Right cardiac atrium (tissue), 5 donors: ENCODE results near the gene ZNF701. TPM values are rescaled to one million over a fixed set of nuclear protein-coding genes. Genes with fewer than 3 reads are reported as not detected.
"Not testable (repeated sequence)": the region's sequence is repeated elsewhere in the genome, so short reads cannot be mapped to it uniquely, and the experiment has no call there.

Source experiments
- ATAC-seq, 2 donors: fragments of 200-7000 bp; cut with Tn5 transposase; one replicate each; pipeline versions ENCODE4 v1.8.0 to v1.9.1; 2020; ENCODE audit warnings: moderate library complexity in 2 of 2, mild to moderate bottlenecking in 1 of 2
- DNase-seq, 3 donors: peaks; one replicate each; pipeline ENCODE4 v3.0.0-alpha.2; 2020
- H3K27ac ChIP-seq: one replicate; pipeline ENCODE4 v1.5.1; 2013; ENCODE audit warnings: mild to moderate bottlenecking, low read length, control low read depth, moderate library complexity
- H3K27me3 ChIP-seq: one replicate; pipeline ENCODE4 v1.6.1; 2013; ENCODE audit not compliant: control insufficient read depth, insufficient read depth
- H3K4me1 ChIP-seq: one replicate; pipeline ENCODE4 v1.6.1; 2013; ENCODE audit warnings: low read length; ENCODE audit not compliant: control insufficient read depth, insufficient read depth
- H3K4me3 ChIP-seq: one replicate; pipeline ENCODE4 v1.5.1; 2013; ENCODE audit warnings: low read length, control low read depth
- H3K9me3 ChIP-seq: one replicate; pipeline ENCODE4 v1.6.1; 2013; ENCODE audit warnings: low read length; ENCODE audit not compliant: control insufficient read depth
- WGBS: extraction: QIAGEN DNeasy Blood & Tissue Kit; methylation state at CpG from one replicate; pipeline ENCODE4 v1.1.7; 2013; 5-methylcytosine and 5-hydroxymethylcytosine counted together
- intact Hi-C, 4 donors: fragments of 100-400 bp; cut with DNase I; formaldehyde crosslinking; loops; one replicate each; pipeline versions ENCODE4 v1.11.0 to v1.14.0; 2022 to 2023
- polyA plus RNA-seq: library from polyadenylated mRNA; stranded (reverse); fragments of 200-250 nt; gene quantifications from one replicate; pipeline ENCODE4 v1.2.3, GENCODE V29; 2013
- total RNA-seq, 4 donors: library from RNA; stranded (reverse); fragmentation: NEBNext Ultra II Directional; extraction: Animal tissue kit (Norgen Biotek cat#: 25700); gene quantifications; one replicate each; pipeline ENCODE4 v1.2.1, GENCODE V29; 2021
- donor health status: healthy with polysubstance abuse.
- donor health status: DM: no; HTN: yes; CAD: no.
- donor health status: DM: no; HTN: no; CAD: no.
- donor health status: DM: no; HTN: yes; CAD: no; lungs with severe emphysema.
- donor health status: DM: yes; HTN: yes; CAD: no.

Gene ZNF701
- total and polyA plus RNA-seq, 5 donors, result 11.5 to 19.7 (median 18.8) TPM

- H3K4me1 ChIP-seq, H3K27me3 ChIP-seq, H3K27ac ChIP-seq, DNase-seq, intact Hi-C loops, H3K9me3 ChIP-seq: not testable (repeated sequence)
- peak; percentile 8 to 38 for ATAC-seq
- WGBS, result 53% methylated on average over 3 of the region's 3 CpGs
- H3K4me3 ChIP-seq, result peak overlapping the region; percentile 50
Measured at GRCh38 chr19:52601974-52602366, 31.9 kb downstream of the ZNF701 start.

- Histone ChIP-seq H3K9me3 (no peaks in the 10 kb centered on the region), H3K4me1 (no peaks in the 10 kb centered on the region), H3K27me3 (no peaks in the 10 kb centered on the region), H3K27ac (no peak overlapping the region), H3K4me3 (no peak overlapping the region)
- 75% methylated on average over 2 of the region's 2 CpGs for WGBS
- intact Hi-C loops, result no loop called here
- ATAC-seq, result no peak
- no peak for DNase-seq
Measured at GRCh38 chr19:52602941-52603340, 32.9 kb downstream of the ZNF701 start.

GRCh38 chr19:52603558-52604207 is 33.6 kb downstream of the ZNF701 start:
- no peak overlapping the region for H3K27ac ChIP-seq
- WGBS, result 86% methylated on average over 14 of the region's 14 CpGs
- H3K4me1 ChIP-seq, result no peaks in the 10 kb centered on the region
- no peak for DNase-seq
- no peaks in the 10 kb centered on the region for H3K27me3 ChIP-seq
- no peak for ATAC-seq
- no peaks in the 10 kb centered on the region for H3K9me3 ChIP-seq
- intact Hi-C loops, result no loop called here
- H3K4me3 ChIP-seq, result no peak overlapping the region

GRCh38 chr19:52613299-52613906 is 43.3 kb downstream of the ZNF701 start:
- Histone ChIP-seq H3K27ac (no peak overlapping the region), H3K4me3 (no peak overlapping the region), H3K4me1 (no peaks in the 10 kb centered on the region), H3K27me3 (no peaks in the 10 kb centered on the region), H3K9me3 (no peaks in the 10 kb centered on the region)
- intact Hi-C loops, result no loop called here
- no peak for ATAC-seq
- DNase-seq, result no peak
- WGBS, result 97% methylated on average over 5 of the region's 5 CpGs

GRCh38 chr19:52621376-52621775 is 51.3 kb downstream of the ZNF701 start:
- H3K27ac ChIP-seq, result no peak overlapping the region
- ATAC-seq (no peak), DNase-seq (no peak)
- no peak overlapping the region for H3K4me3 ChIP-seq
- WGBS, result 91% methylated on average over 3 of the region's 3 CpGs
- no peaks in the 10 kb centered on the region for H3K4me1 ChIP-seq
- H3K27me3 ChIP-seq, result no peaks in the 10 kb centered on the region
- intact Hi-C loops, result no loop called here
- no peaks in the 10 kb centered on the region for H3K9me3 ChIP-seq

- H3K27me3 ChIP-seq, result no peaks in the 10 kb centered on the region
- ATAC-seq (no peak), DNase-seq (no peak)
- WGBS, result 72% methylated on average over 2 of the region's 2 CpGs
- H3K4me3 ChIP-seq, result no peak overlapping the region
- H3K27ac ChIP-seq, result no peak overlapping the region
- H3K4me1 ChIP-seq, result no peaks in the 10 kb centered on the region
- H3K9me3 ChIP-seq, result no peaks in the 10 kb centered on the region
- intact Hi-C loops, result no loop called here
Measured at GRCh38 chr19:52622261-52622660, 52.2 kb downstream of the ZNF701 start.

GRCh38 chr19:52626915-52627314 is 56.8 kb downstream of the ZNF701 start:
- Histone ChIP-seq H3K27me3 (no peaks in the 10 kb centered on the region), H3K27ac (no peak overlapping the region), H3K4me1 (no peaks in the 10 kb centered on the region), H3K9me3 (no peaks in the 10 kb centered on the region), H3K4me3 (no peak overlapping the region)
- ATAC-seq (no peak), DNase-seq (no peak)
- WGBS, result 92% methylated on average over 5 of the region's 5 CpGs
- intact Hi-C loops, result no loop called here

- intact Hi-C loops, H3K27me3 ChIP-seq, H3K4me3 ChIP-seq, H3K9me3 ChIP-seq, H3K27ac ChIP-seq, DNase-seq, ATAC-seq, H3K4me1 ChIP-seq: not testable (repeated sequence)
- 97% methylated on average over 3 of the region's 3 CpGs for WGBS
Measured at GRCh38 chr19:52627441-52627840, 57.4 kb downstream of the ZNF701 start.

GRCh38 chr19:52635786-52636570 is 65.9 kb downstream of the ZNF701 start:
- intact Hi-C loops, result no loop called here
- 76% methylated on average over 11 of the region's 11 CpGs for WGBS
- no peak for ATAC-seq

More at GRCh38 chr19:52635786-52636570, 65.9 kb downstream of the ZNF701 start:
- no peaks in the 10 kb centered on the region for H3K27me3 ChIP-seq
- no peaks in the 10 kb centered on the region for H3K9me3 ChIP-seq
- DNase-seq, result no peak
- H3K27ac ChIP-seq, result no peak overlapping the region
- no peak overlapping the region for H3K4me3 ChIP-seq
- no peaks in the 10 kb centered on the region for H3K4me1 ChIP-seq
